Fibroblast of lung (primary cell): Measurements from ENCODE around the gene PCSK4. TPM values are rescaled to one million over a fixed set of nuclear protein-coding genes. Genes with fewer than 3 reads are reported as not detected.
A peak's percentile ranks its signal among the peaks of the same experiment; 100 is the strongest.

Experiments
- DNase-seq, 2 donors: peaks; one replicate each; pipeline versions ENCODE4 v3.0.0 to v3.0.0-alpha.2; 2010; ENCODE audit warnings: low read depth in 2 of 2
- H2AFZ ChIP-seq: 2 replicates; pipeline ENCODE4 v1.5.1; 2012; ENCODE audit warnings: low read length, control low read depth, inconsistent platforms
- H3K27ac ChIP-seq: 2 replicates; pipeline ENCODE4 v1.5.1; 2011; ENCODE audit warnings: low read length, control low read depth; ENCODE audit not compliant: insufficient read depth
- H3K27me3 ChIP-seq: 2 replicates; pipeline ENCODE4 v1.5.1; 2011; ENCODE audit warnings: mild to moderate bottlenecking, low read length; ENCODE audit not compliant: control insufficient read depth, insufficient read depth
- H3K36me3 ChIP-seq: 2 replicates; pipeline ENCODE4 v1.5.1; 2011; ENCODE audit warnings: low read length; ENCODE audit not compliant: control insufficient read depth, insufficient read depth
- H3K4me1 ChIP-seq: 2 replicates; pipeline ENCODE4 v1.5.1; 2011; ENCODE audit warnings: low read length; ENCODE audit not compliant: control insufficient read depth, insufficient read depth; ENCODE audit errors: extremely low read depth
- H3K4me2 ChIP-seq: 2 replicates; pipeline ENCODE4 v1.5.1; 2011; ENCODE audit warnings: low read length, control low read depth; ENCODE audit not compliant: insufficient read depth; ENCODE audit errors: extremely low read depth
- H3K4me3 ChIP-seq, 4 experiments: fragments of 200-600 bp in 1 of 4; sonication (generic) in 1 of 4; replicated peaks in 1 of 4; 2 replicates each; pipeline ENCODE4 v1.5.1; 2011 to 2016; ENCODE audit warnings: low read length in 4 of 4, low read depth in 3 of 4, mild to moderate bottlenecking in 3 of 4, control low read depth in 2 of 4, inconsistent platforms in 1 of 4, mixed read lengths in 1 of 4; ENCODE audit not compliant: insufficient read depth in 1 of 4; ENCODE audit errors: control extremely low read depth in 1 of 4
- H3K79me2 ChIP-seq: 2 replicates; pipeline ENCODE4 v1.5.1; 2012; ENCODE audit warnings: mild to moderate bottlenecking, low read length, inconsistent platforms; ENCODE audit not compliant: control insufficient read depth, insufficient read depth
- H3K9ac ChIP-seq: 2 replicates; pipeline ENCODE4 v1.5.1; 2011; ENCODE audit warnings: mild to moderate bottlenecking, low read length, control low read depth; ENCODE audit not compliant: insufficient read depth
- H3K9me3 ChIP-seq: 2 replicates; pipeline ENCODE4 v1.5.1; 2012; ENCODE audit warnings: low read depth, low read length; ENCODE audit not compliant: control insufficient read depth, insufficient read depth
- H4K20me1 ChIP-seq: 2 replicates; pipeline ENCODE4 v1.5.1; 2011; ENCODE audit warnings: low read length; ENCODE audit not compliant: control insufficient read depth, insufficient read depth; ENCODE audit errors: extremely low read depth
- CTCF ChIP-seq, 2 donors: IDR thresholded peaks in 1 of 2; conservative IDR thresholded peaks in 1 of 2; 1 replicate in 1 of 2; 2 replicates in 1 of 2; pipeline ENCODE4 v1.5.1; 2011 to 2012; ENCODE audit warnings: low read length in 2 of 2, control low read depth in 1 of 2, inconsistent platforms in 1 of 2, low read depth in 1 of 2, mild to moderate bottlenecking in 1 of 2
- EZH2 ChIP-seq: IDR thresholded peaks from 2 replicates; pipeline ENCODE4 v1.5.1; 2012; ENCODE audit warnings: low read length, control low read depth, mild to moderate bottlenecking; ENCODE audit errors: missing control alignments
- polyA plus RNA-seq, 2 donors: library from polyadenylated mRNA; depleted of rRNA in 1 of 2; stranded (reverse) in 1 of 2; unstranded in 1 of 2; fragments of >200 nt; gene quantifications; 2 replicates each; pipeline ENCODE4 v1.2.1, GENCODE V29; 2011 to 2012; ENCODE audit warnings: missing spikeins in 1 of 2
- total RNA-seq: library from RNA; depleted of rRNA; stranded (reverse); fragments of >200 nt; gene quantifications from 2 replicates; pipeline ENCODE4 v1.2.1, GENCODE V29; 2014

PCSK4 gene
- total and polyA plus RNA-seq, 2 donors (not counting 1 experiment from before 2014, with no cell fraction given): 0.28 to 3.5 TPM

GRCh38 chr19:1491849-1492170 lies 1.7 kb upstream of the PCSK4 start:
- H3K9me3 ChIP-seq: no peaks in the 10 kb centered on the region
- no peaks in the 10 kb centered on the region for H3K4me1 ChIP-seq
- H3K36me3 ChIP-seq: no peaks in the 10 kb centered on the region
- TF ChIP-seq EZH2 (no peak), CTCF (conservative IDR thresholded peaks at IDR 0.05 in 1 of 2, IDR thresholded peaks at IDR 0.05 in 1 of 2; ENCODE audit: low read depth in 1 of 2, low read length in 2 of 2) (no peak)
- H3K27me3 ChIP-seq: peaks cover 13% of the 10 kb centered on the region
- no peaks in the 10 kb centered on the region for H4K20me1 ChIP-seq
- no peaks in the 10 kb centered on the region for H3K79me2 ChIP-seq
- no peak overlapping the region for H2AFZ ChIP-seq
- no peak overlapping the region for H3K4me2 ChIP-seq
- no peak overlapping the region for H3K27ac ChIP-seq
- DNase-seq: no peak
- no peak overlapping the region for H3K9ac ChIP-seq
- H3K4me3 ChIP-seq: no peak overlapping the region

- peak within 1 kb of the TSS; percentile 63 for H3K27ac ChIP-seq
- TF ChIP-seq EZH2 (no peak), CTCF (conservative IDR thresholded peaks at IDR 0.05 in 1 of 2, IDR thresholded peaks at IDR 0.05 in 1 of 2; ENCODE audit: low read depth in 1 of 2, low read length in 2 of 2) (no peak)
Measured at GRCh38 chr19:1491114-1491848, 1.1 kb upstream of the PCSK4 start, which contains the start of gene REEP6. Gene REEP6 (plus strand): TSS chr19:1491181. CDS start chr19:1491270, 89 bp downstream.

GRCh38 chr19:1489463-1490310 lies 463 bp downstream of the PCSK4 start:
- DNase-seq: no peak
- TF ChIP-seq CTCF (conservative IDR thresholded peaks at IDR 0.05 in 1 of 2, IDR thresholded peaks at IDR 0.05 in 1 of 2; ENCODE audit: low read depth in 1 of 2, low read length in 2 of 2) (no peak), EZH2 (no peak)
- H3K4me3 ChIP-seq: peak overlapping the region; percentile 55 to 67 (median 65)
- peaks cover 13% of the 10 kb centered on the region for H3K27me3 ChIP-seq
- peak overlapping the region; percentile 26 for H2AFZ ChIP-seq
- H3K9me3 ChIP-seq: no peaks in the 10 kb centered on the region
- peak overlapping the region; percentile 63 for H3K27ac ChIP-seq
- peak overlapping the region; percentile 94 for H3K4me2 ChIP-seq
- H3K36me3 ChIP-seq: no peaks in the 10 kb centered on the region
- no peaks in the 10 kb centered on the region for H3K4me1 ChIP-seq
- H4K20me1 ChIP-seq: no peaks in the 10 kb centered on the region
- peak overlapping the region; percentile 53 for H3K9ac ChIP-seq
- H3K79me2 ChIP-seq: no peaks in the 10 kb centered on the region

More at GRCh38 chr19:1491114-1491848, 1.1 kb upstream of the PCSK4 start, which contains the start of gene REEP6:
- Histone ChIP-seq H3K79me2 (no peaks in the 10 kb centered on the region), H3K4me3 (peak within 1 kb of the TSS; percentile 64 to 67 (median 65)), H3K27me3 (peaks cover 13% of the 10 kb centered on the region), H4K20me1 (no peaks in the 10 kb centered on the region), H3K4me2 (peak within 1 kb of the TSS; percentile 94), H2AFZ (peak within 1 kb of the TSS; percentile 99), H3K9ac (peak within 1 kb of the TSS; percentile 53), H3K4me1 (no peaks in the 10 kb centered on the region), H3K36me3 (no peaks in the 10 kb centered on the region), H3K9me3 (no peaks in the 10 kb centered on the region)
- no peak for DNase-seq
